SIG-M5 (cell line): Measurements from ENCODE around the gene LHX1.

Experiments
- DNase-seq: peaks from one replicate; lab custom pipeline; 2025; lab: John Stamatoyannopoulos, UW

Gene LHX1

GRCh38 chr17:36937001-36937958 is at the start of gene LHX1:
Gene LHX1 (plus strand): TSS chr17:36937475. CDS start chr17:36938198, 723 bp downstream.
- no peak for DNase-seq

DNA sequence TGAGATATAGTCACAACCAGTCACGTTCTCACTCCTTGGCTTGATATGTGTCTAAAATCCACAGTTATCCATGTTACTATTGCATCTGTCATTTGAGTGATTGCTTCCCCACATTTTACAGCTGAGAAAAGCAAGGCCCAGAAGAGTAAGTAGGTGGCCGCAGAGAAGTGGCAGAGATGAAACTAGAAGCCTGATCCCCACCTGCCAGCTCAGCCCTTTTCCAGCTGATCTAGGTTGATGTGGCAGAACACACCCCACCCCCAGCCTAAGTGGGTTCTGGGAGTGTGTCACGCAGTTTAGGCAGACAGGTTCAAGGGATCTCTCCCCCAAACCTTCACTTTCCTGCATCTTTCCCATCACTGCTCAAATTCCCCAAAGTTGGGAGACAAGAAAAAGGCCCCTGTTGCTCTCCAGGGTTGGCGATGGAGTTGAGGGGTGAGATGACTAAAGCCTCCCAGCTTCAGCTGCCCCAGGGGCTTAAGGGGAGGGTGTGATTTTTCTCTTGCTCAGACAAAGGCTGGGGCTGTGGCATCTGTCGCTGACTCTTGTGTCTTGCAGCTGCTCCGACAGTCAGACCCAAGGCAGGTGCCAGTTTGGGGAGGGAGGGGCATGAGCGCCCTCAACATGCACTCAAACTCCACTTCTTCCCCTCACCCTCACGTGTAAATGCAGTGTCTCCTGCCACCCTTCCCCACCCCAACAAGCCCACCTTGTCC is 48.9 kb upstream of the LHX1 start:
- no peak for DNase-seq

- DNase-seq: no peak
These were observed 47.4 kb upstream of the LHX1 start for GRCh38 chr17:36889770-36890349.

GRCh38 chr17:36890398-36891168 is 46.7 kb upstream of the LHX1 start:
- DNase-seq: no peak

DNA sequence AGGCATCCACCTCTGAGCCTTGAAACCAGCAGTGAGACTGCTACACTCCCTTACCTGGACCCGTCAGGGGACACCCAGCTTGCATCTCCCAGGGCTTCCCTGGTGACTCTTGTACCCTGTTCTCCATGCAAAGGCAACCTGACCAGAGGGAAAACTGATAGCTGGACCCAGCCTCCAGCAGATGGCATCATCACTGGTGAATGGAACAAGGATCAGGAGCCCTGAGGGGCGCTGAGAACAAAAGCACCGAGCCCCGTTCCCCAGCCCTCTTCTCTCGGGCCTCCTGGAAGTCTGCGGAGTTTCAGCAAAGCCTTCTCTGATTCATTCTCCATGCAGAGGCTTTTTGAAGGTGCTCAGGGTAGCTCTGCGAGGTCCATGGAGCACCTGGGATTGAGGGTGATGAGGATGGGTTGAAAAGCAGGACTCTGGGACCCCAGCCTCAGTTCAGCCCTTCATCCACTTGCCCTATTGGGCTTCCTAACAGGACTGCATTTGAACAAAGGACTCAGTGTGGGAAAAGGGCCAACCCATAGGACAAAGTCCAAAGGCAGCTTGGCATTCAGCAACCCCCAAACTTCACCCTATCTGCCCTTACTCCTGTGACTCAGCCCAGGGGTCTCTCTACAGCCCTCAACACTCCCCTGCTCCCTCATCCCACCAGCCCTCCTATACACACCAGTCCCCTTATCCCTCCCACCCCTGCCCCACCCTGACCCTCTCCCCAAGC is 45.0 kb upstream of the LHX1 start:
- DNase-seq: no peak

GRCh38 chr17:36894177-36894576 is 43.1 kb upstream of the LHX1 start:
- no peak for DNase-seq

- no peak for DNase-seq
These were observed 42.4 kb upstream of the LHX1 start for GRCh38 chr17:36894925-36895324.

- DNase-seq: no peak
These were observed 37.8 kb upstream of the LHX1 start for GRCh38 chr17:36899250-36900159.

GRCh38 chr17:36900160-36900512 is 37.1 kb upstream of the LHX1 start:
- DNase-seq: no peak

- no peak for DNase-seq
These were observed 35.8 kb upstream of the LHX1 start for GRCh38 chr17:36901506-36901905.

DNA sequence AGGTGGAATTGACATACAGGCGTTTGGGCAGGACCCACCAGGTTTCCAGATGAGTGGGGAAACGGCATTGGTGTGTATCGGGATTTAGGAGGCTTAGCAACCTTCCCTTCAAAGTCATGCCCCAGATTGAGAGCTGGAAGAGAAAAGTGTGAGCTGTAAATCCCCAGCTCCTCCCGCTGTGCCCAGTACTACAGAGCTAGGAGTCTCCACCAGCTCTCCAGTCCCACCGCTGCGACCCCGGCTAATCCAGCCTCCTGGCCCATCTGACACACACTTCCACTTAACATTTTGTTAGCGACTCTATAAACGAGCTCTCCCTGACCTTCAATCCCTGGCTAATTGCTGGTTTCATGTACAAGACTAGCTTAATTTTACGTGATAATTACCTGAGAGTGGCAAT is 29.9 kb upstream of the LHX1 start:
- no peak for DNase-seq

DNA sequence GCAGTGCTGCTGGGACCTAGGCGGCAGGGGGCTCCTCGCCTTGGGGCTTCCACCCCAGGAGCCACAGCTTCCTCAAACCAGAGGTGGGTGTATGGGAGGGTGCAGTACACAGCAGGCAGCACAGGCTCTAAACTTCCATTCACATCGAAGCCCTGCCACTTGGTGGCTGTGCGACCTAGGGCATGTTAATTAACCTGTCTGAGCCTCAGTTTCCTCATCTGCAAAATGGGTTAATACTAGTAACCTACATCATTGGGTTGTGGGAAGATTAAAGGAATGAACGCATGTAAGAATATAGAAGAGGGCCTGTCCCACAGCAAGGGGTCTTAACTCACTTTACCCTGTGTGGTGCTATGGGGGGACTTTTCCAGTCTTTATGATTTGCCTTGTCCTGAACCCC is 26.8 kb upstream of the LHX1 start:
- no peak for DNase-seq

DNA sequence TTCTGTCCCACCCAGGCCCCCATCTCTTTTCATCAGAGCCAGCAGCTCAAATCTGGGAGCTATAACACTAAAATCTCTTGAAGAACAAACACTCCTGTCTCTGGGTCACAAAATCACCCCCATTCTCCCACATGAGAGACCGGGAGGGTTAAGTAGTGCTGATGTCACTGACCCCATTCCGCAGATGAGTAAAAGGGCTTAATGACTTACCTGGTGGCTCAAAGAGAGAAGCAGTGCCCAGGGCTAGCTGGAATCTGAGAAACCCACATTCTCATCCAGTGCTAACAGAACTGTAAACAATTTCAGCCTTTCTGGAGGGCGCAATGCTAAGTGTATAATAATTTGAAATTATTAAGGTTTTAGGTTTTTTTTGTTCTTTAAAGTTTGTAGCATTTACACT is 26.3 kb upstream of the LHX1 start:
- DNase-seq: no peak

DNA sequence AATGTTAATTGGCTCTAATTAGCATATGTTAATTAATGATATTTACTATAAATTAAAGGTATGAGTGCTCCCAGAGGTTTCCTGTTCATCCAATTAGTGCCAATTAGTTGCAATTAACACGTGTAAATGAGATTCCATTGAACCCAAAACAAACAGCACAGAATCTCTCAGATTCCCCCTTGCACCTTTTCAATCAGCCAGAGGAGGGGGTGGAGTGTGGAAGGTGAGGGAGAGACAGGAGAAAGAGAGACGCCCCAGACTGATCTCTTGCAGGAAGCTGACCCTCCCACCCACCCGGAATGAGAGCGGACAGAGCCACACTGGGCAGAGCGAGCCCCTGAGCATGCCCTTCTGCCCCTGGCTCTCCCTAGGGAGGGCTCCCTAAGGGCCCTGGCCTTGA is 24.1 kb upstream of the LHX1 start:
- DNase-seq: no peak

DNA sequence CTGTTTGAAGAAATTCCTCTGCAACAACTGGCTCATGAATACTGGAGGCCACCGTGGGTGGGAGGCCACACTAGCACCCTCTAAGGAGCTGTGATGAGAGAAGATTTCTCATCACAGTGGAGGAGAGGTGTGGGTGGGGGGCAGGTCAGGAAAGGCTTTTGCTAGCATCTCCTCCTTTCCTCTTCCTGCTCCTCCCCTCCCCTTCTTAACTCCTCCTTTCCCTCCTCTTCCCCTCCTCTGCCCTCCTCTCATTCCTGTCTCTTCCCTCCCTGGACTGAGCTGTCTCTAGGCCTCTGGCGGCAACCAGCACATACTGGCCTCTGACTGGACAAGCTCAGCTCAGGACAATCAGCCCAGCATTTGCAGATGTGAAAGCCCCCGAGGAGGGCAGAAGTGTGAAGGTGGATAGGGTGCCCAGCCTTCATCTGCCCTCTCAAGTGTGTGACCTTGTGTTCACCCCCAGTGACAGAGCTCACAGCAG is 19.0 kb upstream of the LHX1 start:
- no peak for DNase-seq

DNA sequence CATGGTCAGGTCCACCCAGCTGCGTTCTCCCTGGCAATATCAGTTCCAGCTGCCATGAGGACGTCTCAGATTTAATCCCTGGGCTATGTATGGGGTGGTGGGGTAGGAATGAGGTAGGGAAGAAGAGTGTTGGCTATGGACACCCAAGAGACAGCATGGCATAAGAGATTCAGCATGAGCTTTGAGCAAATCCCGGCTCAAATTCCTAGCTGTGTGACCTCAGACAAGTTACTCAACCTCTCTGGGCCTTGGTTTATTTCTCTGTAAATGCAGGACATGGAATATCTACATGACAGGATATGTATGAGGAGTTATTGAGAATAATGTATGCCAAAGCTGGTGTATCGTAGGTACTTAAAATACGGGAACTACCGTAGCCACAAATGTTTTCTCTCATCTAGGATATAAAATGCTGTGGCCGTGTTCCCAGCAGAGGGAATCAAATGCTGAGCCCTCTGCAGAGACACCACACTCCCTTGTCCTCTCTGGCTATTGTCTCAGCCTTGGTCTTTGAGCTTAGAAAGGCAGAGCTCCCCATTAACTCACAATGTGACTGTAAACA is 17.8 kb upstream of the LHX1 start:
- DNase-seq: no peak

- DNase-seq: no peak
These were observed 17.0 kb upstream of the LHX1 start for GRCh38 chr17:36920032-36921005.

DNA sequence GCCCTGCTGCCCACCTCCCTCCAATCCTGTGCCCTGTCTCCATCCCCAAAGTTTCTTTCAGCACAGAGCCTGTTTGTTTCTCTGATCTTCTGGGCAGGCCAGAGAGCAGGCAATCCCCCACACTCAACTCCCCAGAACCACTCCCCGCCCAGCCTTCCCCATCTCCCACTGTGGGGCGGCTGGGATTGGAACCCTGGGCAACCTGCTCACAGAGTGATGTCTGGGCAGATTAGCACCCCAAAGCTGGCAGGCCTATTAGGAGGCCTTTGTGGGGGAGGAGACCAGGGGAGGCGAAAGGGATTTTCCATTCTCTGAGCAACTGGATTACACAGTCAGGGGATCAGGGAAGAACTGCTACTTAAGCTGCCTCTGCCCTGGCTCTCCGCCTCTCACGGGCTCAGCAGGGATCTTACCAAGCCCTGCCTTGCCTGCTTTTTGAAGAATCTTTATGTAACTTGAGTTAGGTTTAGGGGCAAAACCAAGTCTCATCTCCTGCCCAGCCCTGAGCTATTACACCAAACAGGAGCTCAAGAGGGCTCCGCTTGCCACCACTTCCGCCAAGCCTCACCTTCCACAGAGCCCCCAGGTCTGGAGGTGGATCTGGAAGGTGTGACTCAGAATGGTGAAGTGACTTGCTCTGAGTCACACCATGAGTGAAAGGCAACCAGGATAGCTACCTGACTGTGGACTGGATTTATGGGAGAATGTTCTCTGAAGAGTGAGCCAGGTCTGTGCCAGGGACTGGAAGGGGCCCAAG is 16.0 kb upstream of the LHX1 start:
- DNase-seq: no peak
